ENCODE results near the gene PRKCH.
A peak's percentile ranks its signal among the peaks of the same experiment; 100 is the strongest.

The PRKCH gene

DNA sequence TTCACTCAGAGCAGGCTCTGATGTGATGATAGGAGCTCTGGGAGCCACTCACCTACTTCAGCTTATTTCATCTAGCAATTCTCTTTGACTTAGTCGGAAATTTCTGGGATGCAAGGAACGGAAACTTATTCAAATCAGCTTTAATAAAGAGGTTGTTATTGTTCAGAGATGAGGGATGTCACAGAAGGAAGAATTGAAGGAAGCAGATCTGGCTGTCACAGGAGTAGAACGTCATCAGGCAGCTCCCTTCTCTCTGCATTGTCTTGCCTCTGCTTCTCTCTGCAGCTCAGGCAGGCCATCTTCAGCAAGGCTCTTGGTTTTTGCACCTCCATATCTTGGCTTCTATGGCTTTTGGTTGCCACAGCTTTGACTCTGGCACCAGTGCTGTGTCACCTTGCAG lies 32.7 kb upstream of the PRKCH start:
- DNase-seq (ENCODE audit: insufficient read length, low spot score), result no peak
- TF ChIP-seq, protein P1, sequence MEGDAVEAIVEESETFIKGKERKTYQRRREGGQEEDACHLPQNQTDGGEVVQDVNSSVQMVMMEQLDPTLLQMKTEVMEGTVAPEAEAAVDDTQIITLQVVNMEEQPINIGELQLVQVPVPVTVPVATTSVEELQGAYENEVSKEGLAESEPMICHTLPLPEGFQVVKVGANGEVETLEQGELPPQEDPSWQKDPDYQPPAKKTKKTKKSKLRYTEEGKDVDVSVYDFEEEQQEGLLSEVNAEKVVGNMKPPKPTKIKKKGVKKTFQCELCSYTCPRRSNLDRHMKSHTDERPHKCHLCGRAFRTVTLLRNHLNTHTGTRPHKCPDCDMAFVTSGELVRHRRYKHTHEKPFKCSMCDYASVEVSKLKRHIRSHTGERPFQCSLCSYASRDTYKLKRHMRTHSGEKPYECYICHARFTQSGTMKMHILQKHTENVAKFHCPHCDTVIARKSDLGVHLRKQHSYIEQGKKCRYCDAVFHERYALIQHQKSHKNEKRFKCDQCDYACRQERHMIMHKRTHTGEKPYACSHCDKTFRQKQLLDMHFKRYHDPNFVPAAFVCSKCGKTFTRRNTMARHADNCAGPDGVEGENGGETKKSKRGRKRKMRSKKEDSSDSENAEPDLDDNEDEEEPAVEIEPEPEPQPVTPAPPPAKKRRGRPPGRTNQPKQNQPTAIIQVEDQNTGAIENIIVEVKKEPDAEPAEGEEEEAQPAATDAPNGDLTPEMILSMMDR (IDR thresholded peaks at IDR 0.05; ENCODE audit: insufficient read depth, missing control alignments), result no peak
- no peak for FAIRE-seq

DNA sequence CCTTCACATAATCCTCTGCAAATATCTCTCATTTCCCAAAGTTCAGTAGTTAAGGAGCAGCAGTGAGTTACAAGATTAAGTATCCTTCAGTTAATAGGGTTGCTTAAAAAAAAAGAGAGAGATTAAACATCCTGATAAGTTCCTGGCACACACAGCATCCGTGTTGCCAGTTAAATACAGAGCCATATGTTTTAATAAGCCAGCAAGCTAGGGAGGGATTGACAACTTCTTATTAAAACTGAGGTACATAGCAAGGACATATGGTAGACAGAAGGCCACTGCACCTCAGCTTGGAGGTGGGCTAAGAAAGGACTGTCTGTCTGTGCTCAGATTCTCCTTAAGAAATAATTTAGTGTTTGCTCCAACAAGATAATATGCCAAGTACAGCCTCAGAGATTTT lies 30.7 kb upstream of the PRKCH start:
- FAIRE-seq (peak; percentile 94), DNase-seq (ENCODE audit: insufficient read length, low spot score) (no peak)
- TF ChIP-seq, protein P1 (IDR thresholded peaks at IDR 0.05; ENCODE audit: insufficient read depth, missing control alignments), result no peak

DNA sequence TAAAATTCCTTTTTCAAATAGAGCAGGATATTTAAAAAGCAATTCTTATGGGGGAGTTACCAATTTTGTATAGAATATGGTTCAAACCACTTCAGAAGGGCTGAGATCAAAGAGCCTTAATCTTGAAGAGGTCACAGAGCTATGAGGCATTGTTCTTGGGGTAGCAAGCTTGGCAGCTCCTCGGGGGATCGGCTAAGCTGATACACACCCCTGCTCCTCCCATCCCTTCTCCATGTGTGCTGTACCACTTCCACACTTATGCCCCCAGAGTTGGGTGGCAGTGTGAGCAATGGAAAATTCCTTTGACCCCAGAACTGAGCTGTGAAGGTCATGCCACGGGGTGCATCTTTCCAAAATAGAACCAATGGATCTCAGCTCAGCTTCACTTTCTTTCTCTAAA lies 25.2 kb upstream of the PRKCH start:
- DNase-seq (ENCODE audit: insufficient read length, low spot score), result no peak
- FAIRE-seq, result no peak
- TF ChIP-seq, protein P1 (IDR thresholded peaks at IDR 0.05; ENCODE audit: insufficient read depth, missing control alignments), result no peak

DNA sequence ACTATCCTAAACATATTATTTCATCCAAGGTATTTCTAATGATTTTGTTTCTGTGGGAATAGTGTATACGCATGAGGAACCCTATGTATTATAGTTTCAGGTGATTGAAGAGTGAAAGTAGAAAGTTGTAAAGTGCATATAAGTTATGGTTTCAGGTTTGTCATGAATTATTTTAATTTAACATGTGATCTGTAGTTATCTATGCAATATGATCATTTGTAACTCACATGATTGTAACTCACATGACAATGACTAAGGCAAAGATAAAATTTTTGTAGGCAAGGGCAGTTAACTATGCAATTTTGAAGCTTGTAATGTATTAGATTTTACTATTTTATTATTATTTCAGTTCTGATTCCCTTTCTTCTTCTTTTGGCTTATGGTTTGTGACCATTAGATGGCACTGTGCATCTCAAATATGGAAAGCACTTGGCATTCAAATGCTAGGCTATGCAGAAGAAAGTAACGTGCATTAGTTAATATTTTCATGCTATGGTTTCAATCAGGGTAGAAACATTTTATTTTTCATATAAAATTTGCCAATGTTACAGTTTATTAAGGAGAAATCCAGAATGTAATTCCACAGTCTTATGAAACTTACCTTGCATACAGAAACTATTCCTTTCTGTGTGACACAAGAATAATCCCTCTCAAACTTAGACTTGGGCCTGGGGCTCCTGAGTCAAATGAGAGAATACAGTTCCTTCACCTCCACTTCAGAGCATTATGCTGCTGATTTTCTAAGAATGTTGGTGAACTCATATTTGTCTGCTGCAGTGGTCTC lies 24.5 kb upstream of the PRKCH start:
- TF ChIP-seq, protein P1 (IDR thresholded peaks at IDR 0.05; ENCODE audit: insufficient read depth, missing control alignments), result peak; percentile 71
- peak; percentile 51 for FAIRE-seq
- no peak for DNase-seq (ENCODE audit: insufficient read length, low spot score)

DNA sequence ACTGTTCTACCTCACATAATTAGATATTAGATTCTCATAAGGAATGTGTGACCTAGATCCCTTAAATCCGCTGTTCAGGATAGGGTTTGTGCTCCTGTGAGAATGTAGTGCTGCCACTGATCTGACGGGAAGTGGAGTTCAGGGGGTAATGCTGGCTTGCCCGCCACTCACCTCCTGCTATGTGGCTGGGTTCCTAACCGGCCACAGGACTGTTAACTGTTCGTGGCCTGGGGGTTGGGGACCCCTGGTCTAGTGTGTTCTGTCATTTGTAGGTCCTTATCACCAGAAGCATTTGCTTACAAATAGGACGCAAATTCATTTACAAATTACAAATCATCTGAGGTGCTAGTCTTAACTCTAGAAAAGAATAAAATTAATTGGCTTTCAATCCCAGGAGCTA lies 23.8 kb upstream of the PRKCH start:
- DNase-seq (ENCODE audit: insufficient read length, low spot score) (no peak), FAIRE-seq (no peak)
- TF ChIP-seq, protein P1 (IDR thresholded peaks at IDR 0.05; ENCODE audit: insufficient read depth, missing control alignments), result no peak

DNA sequence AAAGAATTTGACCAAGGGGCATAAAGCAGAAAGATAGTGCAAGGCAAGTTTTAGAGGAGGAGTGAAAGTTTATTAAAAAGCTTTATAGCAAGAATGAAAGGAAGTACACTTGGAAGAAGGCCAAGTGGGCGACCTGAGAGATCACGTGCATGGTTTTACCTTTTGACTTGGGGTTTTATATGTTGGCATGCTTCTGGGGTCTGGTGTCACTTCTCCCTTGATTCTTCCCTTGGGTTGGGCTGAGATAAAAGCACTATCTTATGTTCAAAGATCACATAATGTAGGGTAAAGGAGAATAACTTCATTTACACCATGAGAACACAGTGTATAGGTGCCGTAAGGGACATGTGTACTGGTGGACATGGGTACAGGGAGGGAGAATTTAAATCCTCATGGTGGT lies 22.6 kb upstream of the PRKCH start:
- no peak for FAIRE-seq
- TF ChIP-seq, protein P1 (IDR thresholded peaks at IDR 0.05; ENCODE audit: insufficient read depth, missing control alignments), result no peak

DNA sequence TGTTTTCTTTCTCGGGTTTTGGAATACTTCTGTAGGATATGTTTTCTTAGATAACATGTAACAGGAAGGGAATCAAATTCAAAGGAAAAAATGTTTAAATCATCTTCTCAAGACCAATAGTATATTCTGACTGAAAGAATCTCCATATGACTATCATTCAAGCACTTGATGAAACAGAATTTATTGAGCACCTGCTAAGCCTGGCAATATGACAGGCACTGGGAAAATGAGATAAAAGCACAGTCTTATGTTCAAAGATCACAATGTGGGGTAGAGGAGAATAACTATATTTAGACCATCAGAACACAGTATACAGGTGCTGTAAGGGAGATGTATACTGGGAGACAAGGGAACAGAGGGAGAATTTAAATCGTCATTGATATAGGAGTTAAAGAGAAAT lies 21.2 kb upstream of the PRKCH start:
- FAIRE-seq (no peak), DNase-seq (ENCODE audit: insufficient read length, low spot score) (no peak)
- TF ChIP-seq, protein P1 (IDR thresholded peaks at IDR 0.05; ENCODE audit: insufficient read depth, missing control alignments), result no peak

More for the DNA sequence above, 22.6 kb upstream of the PRKCH start:
- no peak for DNase-seq (ENCODE audit: insufficient read length, low spot score)
